ENCODE data around the gene RAB42. TPM values are rescaled to one million over a fixed set of nuclear protein-coding genes. Genes with fewer than 3 reads are reported as not detected.

Gene RAB42
- total RNA-seq, 2 donors from 2014 or later, result 0.99 to 2.3 TPM

DNA sequence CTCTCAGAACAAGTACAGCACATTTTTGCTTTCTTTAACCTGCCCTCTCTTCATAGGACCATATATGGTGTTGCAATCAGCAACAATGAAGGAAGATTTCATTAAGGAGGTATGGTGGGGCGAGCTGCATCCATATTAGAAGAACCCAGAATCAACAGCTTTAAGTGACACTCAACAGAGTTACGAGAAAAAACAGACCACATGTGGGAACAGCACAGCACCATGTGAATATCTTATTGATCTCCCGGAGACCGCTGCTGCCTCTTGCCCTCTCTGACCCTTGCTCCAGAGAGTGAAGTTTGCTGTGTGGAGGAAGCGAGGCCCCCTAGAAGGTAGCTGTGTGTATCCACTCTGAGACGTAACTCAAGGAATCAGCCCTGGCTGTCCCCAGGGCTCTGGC lies 12.9 kb downstream of the RAB42 start:
- Histone ChIP-seq H3K9ac (ENCODE audit: low read depth in 2 of 2, low read length in 2 of 2) (no peak overlapping the region), H3K27ac (no peak overlapping the region), H3K4me3 (no peak overlapping the region), H3K9me3 (no peaks in the 10 kb centered on the region), H3K4me1 (no peaks in the 10 kb centered on the region), H3K27me3 (no peaks in the 10 kb centered on the region), H3K36me3 (peaks cover 4% of the 10 kb centered on the region)
- DNase-seq, result no peak
- no peak for TF ChIP-seq CTCF (IDR thresholded peaks at IDR 0.05)
- intact Hi-C loops (cut with DNase I), result loop anchor here (5.0 kb wide), 2 partner anchors 88 to 198 kb away; no protein-coding TSS in a partner anchor

GRCh38 chr1:28606771-28607170 lies 14.7 kb downstream of the RAB42 start:
- no peak for DNase-seq
- no peak overlapping the region for H3K27ac ChIP-seq
- H3K9ac ChIP-seq (ENCODE audit: low read depth in 2 of 2, low read length in 2 of 2), result no peak overlapping the region
- H3K4me1 ChIP-seq, result no peaks in the 10 kb centered on the region
- H3K27me3 ChIP-seq, result no peaks in the 10 kb centered on the region
- TF ChIP-seq CTCF (IDR thresholded peaks at IDR 0.05), result no peak
- intact Hi-C loops (cut with DNase I), result no loop called here
- H3K4me3 ChIP-seq, result no peak overlapping the region
- peaks cover 4% of the 10 kb centered on the region for H3K36me3 ChIP-seq
- no peaks in the 10 kb centered on the region for H3K9me3 ChIP-seq

DNA sequence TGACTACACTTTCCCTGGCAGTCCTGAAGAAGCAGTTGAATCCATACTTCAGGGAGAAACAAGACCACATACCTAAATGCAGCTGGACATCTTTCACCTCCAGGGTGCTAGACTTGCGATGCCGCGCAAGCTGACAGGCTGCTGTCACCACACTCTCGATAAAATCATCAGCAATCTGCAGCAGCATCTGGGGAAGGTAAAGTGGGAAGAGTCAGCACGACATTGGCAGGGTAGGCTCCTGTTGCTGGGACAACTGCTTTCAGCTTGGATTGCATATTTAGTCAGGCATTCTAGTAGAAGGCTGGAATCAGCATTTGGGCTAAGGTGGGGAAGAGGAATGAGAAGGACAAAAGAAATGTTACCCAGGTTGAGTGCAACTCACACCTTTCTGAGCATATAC lies 21.1 kb downstream of the RAB42 start:
- H3K4me1 ChIP-seq, result no peaks in the 10 kb centered on the region
- no peak overlapping the region for H3K4me3 ChIP-seq
- H3K36me3 ChIP-seq, result no peaks in the 10 kb centered on the region
- no peaks in the 10 kb centered on the region for H3K9me3 ChIP-seq
- DNase-seq, result no peak
- no peaks in the 10 kb centered on the region for H3K27me3 ChIP-seq
- H3K27ac ChIP-seq, result no peak overlapping the region
- intact Hi-C loops (cut with DNase I), result no loop called here
- no peak for TF ChIP-seq CTCF (IDR thresholded peaks at IDR 0.05)
- no peak overlapping the region for H3K9ac ChIP-seq (ENCODE audit: low read depth in 2 of 2, low read length in 2 of 2)

DNA sequence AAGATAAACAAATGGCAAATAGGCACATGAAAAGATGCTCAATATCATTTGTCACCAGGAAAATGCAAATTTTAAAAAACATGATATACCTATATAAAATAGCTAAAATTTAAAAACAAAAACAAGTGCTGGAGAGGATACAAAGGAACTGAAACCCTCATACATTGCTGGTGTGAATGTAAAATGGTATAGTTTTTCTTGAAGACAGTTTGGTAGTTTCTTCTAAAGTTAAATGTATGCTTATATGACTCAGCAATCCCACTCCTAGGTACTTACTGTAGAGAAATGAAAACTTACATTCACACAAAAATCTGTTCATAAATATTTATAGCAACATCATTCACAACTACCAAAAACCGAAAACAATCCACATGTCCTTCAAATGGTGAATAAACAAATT lies 39.6 kb downstream of the RAB42 start:
- H3K27me3 ChIP-seq, result no peaks in the 10 kb centered on the region
- TF ChIP-seq CTCF (IDR thresholded peaks at IDR 0.05), result no peak
- intact Hi-C loops (cut with DNase I), result no loop called here

GRCh38 chr1:28632560-28632959 lies 40.5 kb downstream of the RAB42 start:
- no peaks in the 10 kb centered on the region for H3K4me1 ChIP-seq
- TF ChIP-seq CTCF (IDR thresholded peaks at IDR 0.05), result no peak
- H3K36me3 ChIP-seq, result no peaks in the 10 kb centered on the region
- H3K4me3 ChIP-seq, result no peak overlapping the region
- H3K27ac ChIP-seq, result no peak overlapping the region
- H3K9me3 ChIP-seq, result no peaks in the 10 kb centered on the region
- intact Hi-C loops (cut with DNase I), result no loop called here
- H3K27me3 ChIP-seq, result no peaks in the 10 kb centered on the region
- no peak for DNase-seq
- no peak overlapping the region for H3K9ac ChIP-seq (ENCODE audit: low read depth in 2 of 2, low read length in 2 of 2)

More for the DNA sequence above, 39.6 kb downstream of the RAB42 start:
- no peak overlapping the region for H3K4me3 ChIP-seq
- DNase-seq, result no peak
- H3K27ac ChIP-seq, result no peak overlapping the region
- no peaks in the 10 kb centered on the region for H3K4me1 ChIP-seq
- H3K9ac ChIP-seq (ENCODE audit: low read depth in 2 of 2, low read length in 2 of 2), result no peak overlapping the region
- no peaks in the 10 kb centered on the region for H3K9me3 ChIP-seq
- no peaks in the 10 kb centered on the region for H3K36me3 ChIP-seq

Data from colonic mucosa (tissue), 4 donors.